DMS153 treated with DMSO at 0.1 percent for 48 hours (cell line): Measurements from ENCODE around the gene SLC26A11.
"Not testable (repeated sequence)": the region's sequence is repeated elsewhere in the genome, so short reads cannot be mapped to it uniquely, and the experiment has no call there.

Source experiments
- DNase-seq: peaks from one replicate; lab custom pipeline; 2025; ENCODE audit not compliant: unreplicated experiment; lab: John Stamatoyannopoulos, UW

The SLC26A11 gene

GRCh38 chr17:80195671-80196529 lies 24.3 kb upstream of the SLC26A11 start:
- no peak for DNase-seq

- no peak for DNase-seq
Measured at GRCh38 chr17:80196652-80197051, 23.6 kb upstream of the SLC26A11 start.

- no peak for DNase-seq
Measured at GRCh38 chr17:80198144-80198661, 22.0 kb upstream of the SLC26A11 start.

GRCh38 chr17:80199295-80199694 lies 20.9 kb upstream of the SLC26A11 start:
- DNase-seq: not testable (repeated sequence)

- no peak for DNase-seq
Measured at GRCh38 chr17:80201446-80201845, 18.8 kb upstream of the SLC26A11 start.

GRCh38 chr17:80202197-80202596 lies 18.0 kb upstream of the SLC26A11 start:
- DNase-seq: no peak

- no peak for DNase-seq
Measured at GRCh38 chr17:80203471-80203963, 16.7 kb upstream of the SLC26A11 start.

GRCh38 chr17:80204626-80205468 lies 15.4 kb upstream of the SLC26A11 start:
- no peak for DNase-seq

- DNase-seq: no peak
Measured at GRCh38 chr17:80205811-80206210, 14.4 kb upstream of the SLC26A11 start.

- DNase-seq: no peak
Measured at GRCh38 chr17:80208050-80208449, 12.2 kb upstream of the SLC26A11 start.

- DNase-seq: no peak
Measured at GRCh38 chr17:80209765-80210164, 10.5 kb upstream of the SLC26A11 start.

GRCh38 chr17:80210348-80211108 lies 9.7 kb upstream of the SLC26A11 start:
- no peak for DNase-seq

- DNase-seq: no peak
Measured at GRCh38 chr17:80212109-80212508, 8.1 kb upstream of the SLC26A11 start.

- DNase-seq: no peak
Measured at GRCh38 chr17:80212511-80212910, 7.7 kb upstream of the SLC26A11 start.

GRCh38 chr17:80212962-80213642 lies 7.1 kb upstream of the SLC26A11 start:
- DNase-seq: no peak

- DNase-seq: no peak
Measured at GRCh38 chr17:80213643-80213975, 6.6 kb upstream of the SLC26A11 start.

- no peak for DNase-seq
Measured at GRCh38 chr17:80214012-80214877, 6.0 kb upstream of the SLC26A11 start.

- no peak for DNase-seq
Measured at GRCh38 chr17:80214878-80215210, 5.4 kb upstream of the SLC26A11 start.
